HCEC 1CT (cell line): ENCODE measurements around the gene PRR7.
"Not testable (repeated sequence)": the region's sequence is repeated elsewhere in the genome, so short reads cannot be mapped to it uniquely, and the experiment has no call there.

ENCODE experiments used
- DNase-seq: peaks from one replicate; pipeline ENCODE4 v3.0.0-alpha.2; 2017

Gene PRR7

GRCh38 chr5:177470759-177471536 is 24.3 kb downstream of the PRR7 start:
- peak; percentile 78 for DNase-seq

GRCh38 chr5:177471610-177472356 is 25.2 kb downstream of the PRR7 start:
- peak; percentile 91 for DNase-seq

DNA sequence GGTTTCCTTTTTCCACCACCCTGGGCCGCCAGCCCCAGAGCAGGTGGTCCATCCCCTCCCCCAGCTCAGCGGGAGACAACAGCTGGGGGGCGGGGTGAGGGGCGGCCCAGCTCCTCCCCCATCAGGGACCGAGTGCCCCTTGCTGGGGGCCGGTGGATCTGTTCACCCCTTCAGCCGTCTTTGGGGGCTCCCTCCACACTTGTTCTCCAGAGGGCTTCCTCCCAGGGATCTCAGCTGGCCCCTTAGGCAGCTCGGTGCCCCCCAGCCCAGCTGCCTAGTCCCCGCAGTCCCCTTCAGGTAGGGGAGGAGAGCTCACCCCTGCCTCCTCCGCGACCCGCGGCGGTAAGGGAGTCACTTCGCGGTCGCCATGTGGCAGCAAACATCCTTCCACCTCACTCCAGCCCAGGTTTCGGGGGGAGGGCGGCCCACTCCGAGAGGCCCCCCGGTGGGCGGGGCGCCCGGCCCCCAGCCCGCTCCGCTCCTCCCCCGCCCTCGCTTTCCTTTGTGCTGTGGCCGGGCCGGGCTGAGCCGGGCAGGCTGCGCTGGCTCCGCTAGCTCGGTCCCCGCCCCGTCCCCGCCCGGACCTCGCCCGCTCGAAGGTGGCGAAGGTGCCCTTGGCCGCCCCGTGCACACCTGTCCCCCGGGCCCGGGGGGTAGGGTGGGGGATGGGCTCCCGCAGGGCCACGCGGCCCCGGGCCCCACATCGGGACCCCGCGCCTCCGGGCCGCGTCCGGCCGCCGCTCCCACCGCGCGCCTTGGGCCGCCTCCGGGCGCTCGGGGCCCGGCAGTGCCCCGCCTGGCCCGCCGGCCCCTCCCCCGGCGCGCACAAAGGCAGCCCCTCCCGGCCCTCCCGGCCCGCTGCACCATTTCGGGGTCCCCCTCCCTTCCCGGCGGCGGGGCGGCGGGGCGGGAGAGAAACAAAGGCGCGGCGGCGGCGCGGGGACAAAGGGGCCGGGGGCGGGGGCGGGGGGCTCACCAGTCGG is 26.1 kb downstream of the PRR7 start:
- no peak for DNase-seq

GRCh38 chr5:177473443-177474001 is 26.9 kb downstream of the PRR7 start, which contains the start of gene DBN1:
Gene DBN1 (minus strand): TSS chr5:177473634. CDS start chr5:177473521, 113 bp downstream.
- peak; percentile 64 for DNase-seq

- DNase-seq: no peak
Measured at GRCh38 chr5:177474002-177474476, 27.4 kb downstream of the PRR7 start.

- no peak for DNase-seq
Measured at GRCh38 chr5:177474846-177475562, 28.4 kb downstream of the PRR7 start.

DNA sequence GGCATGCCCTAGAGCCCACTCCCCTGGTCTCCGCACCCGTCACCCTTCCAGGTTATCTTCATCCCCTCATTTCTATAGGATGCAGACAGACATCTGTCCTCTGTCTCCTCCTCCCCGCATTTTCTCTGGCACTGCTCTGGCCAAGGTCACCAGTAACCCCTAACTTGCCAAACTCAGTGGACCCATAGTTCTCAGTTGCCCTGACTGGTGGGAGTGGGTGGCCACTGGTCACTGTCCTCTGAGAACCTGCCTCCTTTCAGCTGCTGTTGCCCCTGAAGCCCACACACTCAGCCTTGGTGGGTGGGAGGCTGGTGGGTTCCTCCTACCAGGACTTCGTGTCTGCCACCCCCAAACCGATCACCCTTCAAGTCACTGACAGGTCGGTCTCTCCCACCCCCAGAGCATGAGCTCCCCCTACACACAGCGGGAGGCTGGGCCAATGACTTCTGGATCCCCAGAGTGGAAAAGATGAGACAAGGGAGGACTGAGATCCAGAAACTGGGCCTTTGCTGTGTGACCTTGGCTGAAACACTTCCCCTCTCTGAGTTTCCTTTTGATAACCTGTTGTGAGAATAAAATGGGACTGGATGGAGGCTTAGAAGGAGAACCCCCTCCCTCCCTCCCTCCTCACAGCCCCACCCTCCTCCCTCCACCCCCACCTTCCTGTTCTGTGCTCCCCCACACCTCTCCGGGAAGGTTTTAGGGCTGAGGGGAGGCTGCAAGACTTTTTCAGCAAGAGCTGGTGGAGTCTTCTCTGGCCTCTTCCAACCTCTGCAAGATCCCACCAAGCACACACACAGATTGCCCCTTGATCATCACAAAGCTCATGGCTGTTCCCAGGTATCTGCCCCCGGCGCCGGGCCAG is 29.2 kb downstream of the PRR7 start:
- DNase-seq: no peak

- peak; percentile 51 for DNase-seq
Measured at GRCh38 chr5:177476531-177477233, 30.1 kb downstream of the PRR7 start.

DNA sequence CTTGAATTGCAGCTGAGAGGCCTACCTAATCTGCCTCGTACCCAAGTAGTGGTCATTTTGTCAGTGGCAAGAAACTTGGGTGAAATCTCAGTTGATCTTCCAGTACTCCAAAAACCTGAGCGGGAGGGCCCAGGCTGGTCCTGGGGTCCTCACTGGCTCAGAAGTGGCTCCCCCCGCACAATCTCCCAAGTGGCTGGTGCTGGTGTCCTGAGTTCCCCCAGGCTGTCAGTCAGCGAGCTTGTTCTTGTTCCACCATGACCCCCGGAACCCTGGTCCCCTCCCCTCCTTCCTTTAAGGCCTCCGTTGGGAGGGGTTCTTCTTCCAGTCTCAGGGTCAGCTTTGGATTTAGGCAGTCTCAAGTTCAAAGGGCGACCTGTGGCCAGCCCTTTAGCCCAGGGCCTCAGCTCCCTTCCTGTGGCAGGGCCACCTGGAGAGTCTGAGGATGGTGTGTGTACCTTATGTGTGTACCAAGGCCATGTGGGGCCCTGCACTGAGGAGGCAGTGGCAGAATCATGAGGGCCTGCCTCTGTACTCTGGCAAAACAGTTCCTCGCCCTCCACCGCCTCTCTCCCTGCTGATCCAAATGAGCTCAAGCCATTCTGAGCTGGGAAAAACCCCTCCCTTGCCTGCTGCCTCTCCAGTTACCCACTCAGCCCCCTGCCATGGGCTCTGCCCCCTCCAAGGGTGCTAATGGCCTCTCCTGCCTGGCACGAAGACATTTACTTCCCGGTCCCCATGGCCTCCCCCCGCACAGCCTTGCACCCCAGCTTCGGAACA is 31.3 kb downstream of the PRR7 start:
- DNase-seq: no peak

GRCh38 chr5:177478711-177479646 is 32.4 kb downstream of the PRR7 start:
- no peak for DNase-seq

DNA sequence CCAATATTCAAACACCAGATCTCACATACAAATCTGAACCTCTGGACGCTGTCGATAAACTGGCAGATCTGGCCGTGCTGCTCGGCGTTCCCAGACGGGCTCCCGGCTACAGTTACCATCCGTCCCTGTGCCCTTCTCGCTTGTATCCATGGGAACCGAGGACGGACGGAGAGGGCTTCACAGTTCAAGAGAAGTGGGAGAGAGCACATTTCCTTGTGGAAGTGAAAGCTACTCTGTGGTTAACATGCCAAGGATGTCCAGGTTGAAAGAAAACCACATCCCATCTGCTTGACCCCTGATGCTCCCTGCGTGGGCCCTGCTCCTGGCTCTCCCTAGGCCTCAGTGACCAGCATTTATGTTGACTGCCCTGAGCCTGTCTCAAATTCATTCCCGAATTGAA is 33.2 kb downstream of the PRR7 start:
- DNase-seq: no peak

GRCh38 chr5:177482359-177482795 is 35.8 kb downstream of the PRR7 start:
- no peak for DNase-seq

- no peak for DNase-seq
Measured at GRCh38 chr5:177483042-177483441, 36.4 kb downstream of the PRR7 start.

DNA sequence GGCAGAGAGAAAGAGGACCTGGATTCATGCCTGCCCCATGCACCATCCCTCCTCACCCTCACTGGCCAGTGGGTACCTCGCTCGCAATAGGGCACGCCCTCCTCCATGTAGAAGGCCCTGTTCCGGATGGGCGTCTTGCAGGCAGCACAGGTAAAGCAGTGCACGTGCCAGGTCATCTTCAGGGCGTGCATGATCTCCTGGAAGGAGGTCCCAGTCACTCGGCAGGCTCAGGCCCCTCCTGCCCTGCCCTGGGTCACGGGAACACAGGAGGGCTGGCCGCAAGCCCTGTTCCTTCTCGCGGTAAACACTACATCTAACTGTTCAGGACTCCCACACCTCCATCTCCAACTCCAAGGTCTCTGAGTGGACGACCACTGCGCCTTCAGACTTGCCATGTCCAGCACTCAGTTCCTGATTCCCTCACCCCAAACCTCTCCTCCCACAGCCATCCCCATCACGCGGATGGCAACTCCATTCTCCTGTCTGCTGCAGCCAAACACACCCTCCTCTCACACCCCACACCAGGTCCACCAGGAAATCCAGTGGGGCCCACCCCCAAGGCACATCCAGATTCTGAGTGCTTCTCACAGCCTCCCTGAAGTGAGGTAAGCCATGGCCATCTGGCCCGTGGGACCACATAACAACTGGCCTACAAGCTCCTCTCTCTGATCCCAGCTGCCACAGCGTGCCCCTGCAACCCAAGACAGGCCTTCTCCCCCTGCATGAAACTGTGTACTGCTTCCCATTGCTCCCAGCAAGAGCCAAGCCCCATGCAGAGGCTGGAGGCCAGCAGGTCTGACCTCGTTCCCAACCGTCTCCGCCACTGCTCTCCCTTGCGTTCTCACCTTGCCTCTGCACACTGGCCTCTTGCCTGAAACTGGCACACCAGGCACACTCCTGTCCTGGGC is 37.6 kb downstream of the PRR7 start:
- DNase-seq: no peak

- DNase-seq: no peak
Measured at GRCh38 chr5:177484902-177485549, 38.4 kb downstream of the PRR7 start.

GRCh38 chr5:177485753-177486152 is 39.1 kb downstream of the PRR7 start:
- not testable (repeated sequence) for DNase-seq
